ENCODE data around the gene MIPOL1. TPM values are rescaled to one million over a fixed set of nuclear protein-coding genes. Genes with fewer than 3 reads are reported as not detected.
"Not testable (repeated sequence)": the region's sequence is repeated elsewhere in the genome, so short reads cannot be mapped to it uniquely, and the experiment has no call there.

Gene MIPOL1
- total RNA-seq, 3 donors from 2014 or later: 12.2 to 48.8 (median 36.1) TPM

DNA sequence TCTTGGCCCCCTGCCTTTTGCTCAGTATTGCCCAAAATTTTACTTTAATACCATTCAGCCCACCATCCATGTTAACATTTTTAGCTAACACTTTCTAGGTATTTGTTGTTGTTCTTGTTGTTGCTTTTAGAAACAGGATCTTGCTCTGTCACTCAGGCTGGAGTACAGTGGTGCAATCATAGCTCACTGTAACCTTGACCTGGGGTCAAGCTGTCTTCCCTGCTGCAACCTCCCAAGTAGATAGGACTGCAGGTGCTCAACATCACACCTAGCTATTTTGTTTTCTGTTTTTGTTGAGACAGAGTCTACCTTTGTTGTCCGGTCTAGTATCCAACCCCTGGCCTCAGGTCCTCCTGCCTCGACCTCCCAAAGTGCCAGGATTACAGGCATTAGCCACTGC lies 4.0 kb downstream of the MIPOL1 start:
- DNase-seq (ENCODE audit: low spot score in 2 of 2): no peak
- no peaks in the 10 kb centered on the region for H3K4me1 ChIP-seq
- intact Hi-C loops (cut with DNase I; ENCODE audit: low total_unique reads): no loop called here
- no peak overlapping the region for H3K27ac ChIP-seq
- no peaks in the 10 kb centered on the region for H3K27me3 ChIP-seq
- H3K4me3 ChIP-seq: no peak overlapping the region
- TF ChIP-seq CTCF (IDR thresholded peaks at IDR 0.05) (no peak), POLR2AphosphoS5 (IDR thresholded peaks at IDR 0.05) (no peak)
- peaks cover 13 to 15% of the 10 kb centered on the region in 2 donors for H3K9me3 ChIP-seq
- no peaks in the 10 kb centered on the region for H3K36me3 ChIP-seq

DNA sequence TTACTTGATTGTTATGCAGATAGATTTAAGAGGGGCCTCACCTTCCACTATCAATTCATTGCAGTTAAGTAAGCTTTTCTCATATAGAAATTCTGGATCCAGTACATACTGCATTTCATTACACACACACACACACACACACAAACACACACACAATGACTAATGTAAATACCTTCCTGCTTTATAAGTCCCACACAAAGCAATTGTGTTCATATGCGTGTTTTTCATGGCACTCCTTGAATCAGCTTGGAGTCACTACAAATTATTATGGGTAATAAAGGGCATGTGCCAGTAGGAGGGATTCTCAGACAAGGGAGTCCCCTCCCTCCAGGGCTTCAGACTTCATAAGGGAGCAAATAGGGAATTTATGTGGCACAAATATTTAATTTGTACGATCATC lies 4.5 kb downstream of the MIPOL1 start:
- Histone ChIP-seq H3K4me1 (no peaks in the 10 kb centered on the region), H3K27ac (no peak overlapping the region), H3K36me3 (no peaks in the 10 kb centered on the region), H3K9me3 (peaks cover 15 to 20% of the 10 kb centered on the region in 2 donors), H3K27me3 (no peaks in the 10 kb centered on the region), H3K4me3 (no peak overlapping the region)
- no peak for TF ChIP-seq POLR2AphosphoS5 (IDR thresholded peaks at IDR 0.05)
- no peak for TF ChIP-seq CTCF (IDR thresholded peaks at IDR 0.05)
- no peak for TF ChIP-seq POLR2A (IDR thresholded peaks at IDR 0.05)
- DNase-seq (ENCODE audit: low spot score in 2 of 2): no peak
- intact Hi-C loops (cut with DNase I; ENCODE audit: low total_unique reads): no loop called here

DNA sequence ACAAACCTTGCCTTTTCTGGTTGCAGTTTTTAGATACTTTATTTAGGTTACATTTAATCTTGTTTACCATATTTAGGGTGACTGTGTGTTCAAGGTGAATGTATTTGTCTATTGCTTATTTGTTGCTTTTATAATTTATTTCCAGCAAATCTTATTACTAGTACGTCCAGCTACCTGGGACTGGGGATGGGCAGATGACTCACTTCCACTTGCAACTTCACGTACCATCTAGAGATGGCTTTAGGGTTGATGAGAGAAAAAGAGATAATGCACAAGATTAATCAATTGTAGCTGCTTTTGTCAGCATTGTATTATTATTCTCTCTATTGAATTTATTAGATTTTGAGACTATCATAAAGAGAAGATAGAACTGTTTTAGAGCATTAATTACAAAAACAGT lies 5.1 kb downstream of the MIPOL1 start:
- Histone ChIP-seq H3K4me1 (no peaks in the 10 kb centered on the region), H3K4me3 (no peak overlapping the region), H3K9me3 (peaks cover 15 to 21% of the 10 kb centered on the region in 2 donors), H3K27ac (no peak overlapping the region), H3K27me3 (no peaks in the 10 kb centered on the region), H3K36me3 (no peaks in the 10 kb centered on the region)
- no peak for DNase-seq (ENCODE audit: low spot score in 2 of 2)
- no peak for TF ChIP-seq CTCF (IDR thresholded peaks at IDR 0.05)
- TF ChIP-seq POLR2A (IDR thresholded peaks at IDR 0.05): no peak
- TF ChIP-seq POLR2AphosphoS5 (IDR thresholded peaks at IDR 0.05): no peak
- intact Hi-C loops (cut with DNase I; ENCODE audit: low total_unique reads): no loop called here

GRCh38 chr14:37203423-37203822 lies 5.7 kb downstream of the MIPOL1 start:
- intact Hi-C loops (cut with DNase I; ENCODE audit: low total_unique reads): no loop called here
- H3K27me3 ChIP-seq: no peaks in the 10 kb centered on the region
- no peaks in the 10 kb centered on the region for H3K4me1 ChIP-seq
- no peak for TF ChIP-seq POLR2A (IDR thresholded peaks at IDR 0.05)
- TF ChIP-seq CTCF (IDR thresholded peaks at IDR 0.05): no peak
- TF ChIP-seq POLR2AphosphoS5 (IDR thresholded peaks at IDR 0.05): no peak
- H3K4me3 ChIP-seq: no peak overlapping the region
- no peak for DNase-seq (ENCODE audit: low spot score in 2 of 2)
- no peak overlapping the region for H3K27ac ChIP-seq
- H3K9me3 ChIP-seq: peaks cover 15 to 21% of the 10 kb centered on the region in 2 donors
- no peaks in the 10 kb centered on the region for H3K36me3 ChIP-seq

- H3K27me3 ChIP-seq; intact Hi-C loops (cut with DNase I; ENCODE audit: low total_unique reads); H3K4me1 ChIP-seq; H3K4me3 ChIP-seq; H3K27ac ChIP-seq; H3K36me3 ChIP-seq; DNase-seq (ENCODE audit: low spot score in 2 of 2): not testable (repeated sequence)
- peaks cover 15 to 21% of the 10 kb centered on the region in 2 donors for H3K9me3 ChIP-seq
Observed at GRCh38 chr14:37205623-37206605, 8.2 kb downstream of the MIPOL1 start.

- intact Hi-C loops (cut with DNase I; ENCODE audit: low total_unique reads): not testable (repeated sequence)
Observed at GRCh38 chr14:37209617-37210016, 11.9 kb downstream of the MIPOL1 start.

More at GRCh38 chr14:37209617-37210016, 11.9 kb downstream of the MIPOL1 start:
- not testable (repeated sequence) for DNase-seq (ENCODE audit: low spot score in 2 of 2); H3K36me3 ChIP-seq; H3K27ac ChIP-seq; H3K4me1 ChIP-seq; H3K4me3 ChIP-seq; H3K27me3 ChIP-seq
- H3K9me3 ChIP-seq: peaks cover 15 to 21% of the 10 kb centered on the region in 2 donors

Measured in breast epithelium (tissue), 4 donors.